NK-92 treated with Interleukin-12 subunit alpha and Interleukin-12 subunit beta, amount 100 ng/mL, for 24 hours (cell line): ENCODE results near the gene PKD1.

Experiments used
- DNase-seq: peaks from one replicate; lab custom pipeline; 2025; lab: John Stamatoyannopoulos, UW

Gene PKD1

DNA sequence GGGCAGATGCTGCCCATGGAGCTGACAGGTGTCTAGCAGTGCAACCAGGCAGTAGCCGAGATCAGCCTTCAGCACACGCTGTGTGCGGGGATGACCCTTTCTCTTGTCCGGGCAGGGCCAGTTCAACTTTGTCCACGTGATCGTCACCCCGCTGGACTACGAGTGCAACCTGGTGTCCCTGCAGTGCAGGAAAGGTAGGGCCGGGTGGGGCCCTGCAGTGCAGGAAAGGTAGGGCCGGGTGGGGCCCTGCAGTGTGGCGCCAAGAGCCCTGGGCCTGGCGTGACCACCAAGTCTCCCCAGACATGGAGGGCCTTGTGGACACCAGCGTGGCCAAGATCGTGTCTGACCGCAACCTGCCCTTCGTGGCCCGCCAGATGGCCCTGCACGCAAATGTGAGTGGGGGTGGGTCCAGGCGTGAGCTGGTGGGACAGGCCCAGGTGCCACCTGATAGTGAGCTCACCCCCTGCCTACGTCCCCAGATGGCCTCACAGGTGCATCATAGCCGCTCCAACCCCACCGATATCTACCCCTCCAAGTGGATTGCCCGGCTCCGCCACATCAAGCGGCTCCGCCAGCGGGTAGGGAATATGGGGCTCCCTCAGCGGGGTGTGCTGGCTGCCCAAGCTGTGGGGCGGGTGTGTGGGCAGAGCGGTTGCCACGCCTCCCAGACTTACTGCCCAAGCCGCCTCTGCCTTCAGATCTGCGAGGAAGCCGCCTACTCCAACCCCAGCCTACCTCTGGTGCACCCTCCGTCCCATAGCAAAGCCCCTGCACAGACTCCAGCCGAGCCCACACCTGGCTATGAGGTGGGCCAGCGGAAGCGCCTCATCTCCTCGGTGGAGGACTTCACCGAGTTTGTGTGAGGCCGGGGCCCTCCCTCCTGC, 47.7 kb downstream of the PKD1 start:
- no peak for DNase-seq

DNA sequence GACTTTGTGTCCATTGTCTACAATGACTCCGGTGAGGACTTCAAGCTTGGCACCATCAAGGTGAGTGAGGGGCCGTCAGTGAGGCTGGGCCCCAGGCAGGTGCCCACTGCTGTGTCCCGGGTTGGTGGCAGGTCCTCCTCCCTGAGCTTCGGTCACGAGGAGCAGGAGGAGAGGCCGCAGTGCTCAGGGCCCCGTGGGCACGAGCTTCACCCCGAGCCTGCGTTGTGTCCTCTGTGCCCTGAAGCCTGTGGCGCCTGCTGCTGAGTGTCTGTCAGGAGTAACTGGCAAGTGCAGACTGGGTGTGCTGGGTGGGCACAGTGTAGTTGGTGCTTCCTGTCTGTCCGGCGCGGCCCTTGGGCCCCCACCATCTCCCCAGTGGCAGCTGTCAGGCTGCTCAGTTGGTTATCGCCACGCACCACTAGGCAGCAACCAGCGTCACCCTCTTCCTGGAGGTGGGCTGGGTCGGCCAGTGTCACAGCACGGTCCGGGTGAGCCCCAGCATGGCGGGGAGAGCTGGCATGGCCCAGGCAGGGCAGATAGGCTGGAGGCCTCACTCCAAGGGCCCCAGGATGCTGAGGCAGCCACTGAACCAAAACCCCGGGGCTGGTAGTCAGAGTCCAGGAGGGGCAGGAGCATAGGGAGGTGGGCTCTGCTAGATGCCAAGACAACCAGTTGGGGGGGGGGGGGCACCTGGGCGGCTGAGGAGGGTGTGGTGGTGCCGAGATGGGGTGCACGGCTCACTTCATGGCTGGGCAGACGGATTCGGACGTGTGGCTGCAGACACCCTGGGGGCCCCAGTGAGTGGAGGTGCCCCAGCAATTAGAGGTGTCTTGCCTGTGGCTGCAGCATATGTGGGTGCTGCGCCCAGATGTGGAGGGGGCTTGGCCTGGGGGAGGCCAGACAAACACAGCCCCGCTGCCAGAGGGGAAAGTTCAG, 48.6 kb downstream of the PKD1 start:
- DNase-seq, result no peak

DNA sequence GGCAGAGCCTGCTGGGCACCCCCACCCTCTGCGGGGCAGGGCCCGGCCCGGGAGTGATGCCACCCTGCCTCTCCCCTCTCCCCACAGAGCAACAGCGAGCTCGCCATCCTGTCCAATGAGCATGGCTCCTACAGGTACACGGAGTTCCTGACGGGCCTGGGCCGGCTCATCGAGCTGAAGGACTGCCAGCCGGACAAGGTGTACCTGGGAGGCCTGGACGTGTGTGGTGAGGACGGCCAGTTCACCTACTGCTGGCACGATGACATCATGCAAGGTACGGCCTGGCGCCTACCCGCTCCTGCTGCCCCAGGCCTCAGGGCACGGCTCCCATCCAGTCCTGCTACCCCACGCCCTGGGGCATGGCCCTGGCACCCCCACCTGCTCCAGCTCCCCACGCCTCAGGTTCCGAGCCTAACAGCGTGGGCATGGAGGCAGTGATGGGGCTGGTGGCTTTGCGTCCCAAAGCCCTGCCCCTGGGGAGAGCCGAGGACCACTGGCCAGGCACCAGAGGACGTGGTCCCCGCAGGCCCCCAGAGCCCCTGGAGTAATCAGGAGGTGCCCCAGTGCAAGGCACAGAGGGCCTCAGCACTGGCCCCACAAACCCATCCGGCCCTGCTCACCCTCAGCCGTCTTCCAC, 49.5 kb downstream of the PKD1 start:
- DNase-seq, result no peak

DNA sequence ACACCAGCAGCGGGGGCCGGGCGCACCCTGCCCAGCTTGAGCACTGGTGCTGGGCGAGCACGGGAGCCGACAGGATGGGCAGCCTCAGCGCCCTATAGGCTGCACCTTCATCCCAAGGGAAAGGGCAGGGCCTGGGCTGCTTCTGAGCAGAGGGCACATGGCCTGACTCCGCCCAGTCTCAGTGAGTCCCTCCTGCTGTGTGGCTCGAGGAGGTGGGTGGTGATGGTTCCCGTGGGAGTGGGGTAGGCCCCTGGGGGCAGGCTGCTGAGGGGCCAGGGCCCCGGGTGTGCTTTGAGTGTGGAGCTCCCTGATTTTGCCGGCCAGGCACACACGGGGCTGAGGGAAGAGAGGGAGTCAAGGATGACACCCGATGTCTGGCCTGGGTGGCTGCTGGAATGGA, 50.0 kb downstream of the PKD1 start:
- no peak for DNase-seq

DNA sequence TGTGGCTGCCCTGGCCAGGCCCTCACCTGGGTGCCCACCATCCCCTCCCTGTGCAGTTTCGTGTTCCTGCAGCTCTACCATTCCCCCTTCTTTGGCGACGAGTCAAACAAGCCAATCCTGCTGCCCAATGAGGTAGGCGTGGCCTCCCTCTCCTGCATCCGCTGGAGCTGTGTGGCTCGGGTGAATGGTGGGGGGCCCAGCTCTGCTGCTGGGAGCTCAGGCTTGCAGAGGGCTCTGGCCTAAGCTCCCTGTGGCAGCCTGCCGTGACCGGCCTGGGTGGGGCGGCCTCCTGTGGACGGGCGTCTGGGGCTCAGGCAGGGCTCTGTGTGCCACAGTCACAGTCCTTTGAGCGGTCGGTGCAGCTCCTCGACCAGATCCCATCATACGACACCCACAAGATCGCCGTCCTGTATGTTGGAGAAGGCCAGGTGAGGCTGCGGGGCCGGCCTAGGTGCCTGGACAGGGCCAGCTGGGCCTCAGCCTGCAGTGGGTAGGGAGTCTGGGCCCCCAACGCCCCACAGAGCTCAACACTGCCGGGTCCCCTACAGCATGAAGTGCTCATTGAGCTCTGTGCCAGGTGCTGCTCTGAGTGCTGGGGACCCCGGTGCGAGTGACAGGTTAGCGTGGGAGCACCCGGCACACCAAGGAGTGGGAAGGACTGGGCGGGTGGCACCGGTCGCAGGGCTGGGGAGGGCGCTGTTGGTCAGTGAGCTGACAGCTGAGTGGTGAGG, 50.6 kb downstream of the PKD1 start:
- no peak for DNase-seq

DNA sequence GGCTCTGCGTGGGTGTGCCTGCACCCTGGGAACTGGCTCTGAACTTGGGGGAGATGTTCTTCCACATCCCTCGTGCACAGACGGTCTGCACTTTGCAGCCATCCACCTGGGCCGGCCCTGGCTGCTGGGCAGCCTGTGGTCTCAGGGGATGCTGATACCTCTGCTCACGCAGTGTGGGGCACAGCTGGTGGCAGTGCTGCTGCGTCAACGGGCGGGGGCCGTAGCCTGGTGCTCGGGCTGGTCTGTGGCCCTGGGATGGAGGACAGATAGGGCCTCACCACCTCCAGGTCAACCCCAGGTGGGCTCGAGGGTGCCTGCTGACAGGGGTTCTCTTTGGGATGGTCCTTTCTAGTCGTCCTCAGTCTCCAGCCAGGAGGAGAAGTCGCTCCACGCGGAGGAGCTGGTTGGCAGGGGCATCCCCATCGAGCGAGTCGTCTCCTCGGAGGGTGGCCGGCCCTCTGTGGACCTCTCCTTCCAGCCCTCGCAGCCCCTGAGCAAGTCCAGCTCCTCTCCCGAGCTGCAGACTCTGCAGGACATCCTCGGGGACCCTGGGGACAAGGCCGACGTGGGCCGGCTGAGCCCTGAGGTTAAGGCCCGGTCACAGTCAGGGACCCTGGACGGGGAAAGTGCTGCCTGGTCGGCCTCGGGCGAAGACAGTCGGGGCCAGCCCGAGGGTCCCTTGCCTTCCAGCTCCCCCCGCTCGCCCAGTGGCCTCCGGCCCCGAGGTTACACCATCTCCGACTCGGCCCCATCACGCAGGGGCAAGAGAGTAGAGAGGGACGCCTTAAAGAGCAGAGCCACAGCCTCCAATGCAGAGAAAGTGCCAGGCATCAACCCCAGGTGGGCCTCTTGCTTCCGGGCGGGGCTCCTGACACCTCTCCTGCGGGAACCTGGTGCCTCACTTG, 51.6 kb downstream of the PKD1 start:
- no peak for DNase-seq

- no peak for DNase-seq
These were observed 52.3 kb downstream of the PKD1 start for GRCh38 chr16:2083409-2083808.

- no peak for DNase-seq
These were observed 52.7 kb downstream of the PKD1 start for GRCh38 chr16:2082983-2083364.

- no peak for DNase-seq
These were observed 53.3 kb downstream of the PKD1 start for GRCh38 chr16:2082171-2082982.

DNA sequence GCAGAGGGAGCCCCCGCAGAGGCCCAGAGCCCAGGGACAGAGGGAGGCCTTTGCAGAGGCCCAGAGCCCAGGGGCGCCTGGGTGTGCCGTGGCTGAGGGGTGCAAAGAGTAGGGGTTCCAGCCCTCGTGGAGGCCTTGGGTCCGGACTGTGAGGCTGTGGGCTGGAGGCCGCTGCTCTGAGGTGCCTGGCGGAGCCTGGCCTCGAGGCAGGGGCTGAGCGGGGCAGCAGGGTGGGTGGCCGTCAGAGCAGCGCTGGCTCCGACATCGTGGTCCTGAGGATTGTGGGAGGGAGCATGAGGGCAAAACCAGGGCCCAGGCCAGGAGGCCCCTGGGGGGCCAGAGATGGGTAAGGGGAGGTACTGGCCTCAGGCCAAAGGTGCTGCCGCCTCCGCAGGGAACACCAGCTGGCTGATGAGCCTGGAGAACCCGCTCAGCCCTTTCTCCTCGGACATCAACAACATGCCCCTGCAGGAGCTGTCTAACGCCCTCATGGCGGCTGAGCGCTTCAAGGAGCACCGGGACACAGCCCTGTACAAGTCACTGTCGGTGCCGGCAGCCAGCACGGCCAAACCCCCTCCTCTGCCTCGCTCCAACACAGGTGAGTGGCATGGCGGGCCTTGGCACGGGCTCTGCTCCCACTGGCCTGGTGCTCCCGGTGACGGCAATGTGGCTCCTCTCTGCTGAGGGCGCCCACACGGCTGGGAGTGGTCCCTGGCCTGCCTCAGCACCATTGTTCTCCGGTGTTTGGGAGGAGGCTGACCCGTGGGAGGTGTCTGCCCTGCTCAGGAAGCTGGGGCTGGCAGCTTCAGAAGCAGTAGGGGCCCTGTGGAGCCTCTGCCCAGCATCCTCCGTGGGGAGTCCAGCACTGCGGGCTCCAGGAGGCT, 54.3 kb downstream of the PKD1 start:
- DNase-seq, result no peak

GRCh38 chr16:2079991-2080390, 55.7 kb downstream of the PKD1 start:
- DNase-seq, result no peak

- DNase-seq, result no peak
These were observed 56.3 kb downstream of the PKD1 start for GRCh38 chr16:2079311-2079800.

DNA sequence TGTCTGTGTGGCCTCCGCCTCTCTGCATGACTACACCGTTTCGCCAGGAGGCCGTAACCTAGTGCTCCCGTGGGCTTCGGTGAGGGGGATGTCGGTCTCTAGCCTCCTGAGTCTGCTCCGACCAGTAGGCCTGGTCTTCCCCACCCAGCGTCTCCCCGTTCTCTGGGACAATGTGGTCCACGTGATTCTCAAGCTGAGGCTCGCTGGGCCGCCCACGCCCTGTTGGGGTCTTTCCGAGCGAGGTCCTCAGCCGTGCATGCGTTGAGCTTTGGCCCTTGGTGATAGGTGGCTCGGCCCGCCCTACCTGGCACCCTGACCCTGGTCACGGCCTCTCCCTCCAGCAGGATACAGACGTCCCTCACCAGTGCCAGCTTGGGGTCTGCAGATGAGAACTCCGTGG, 57.0 kb downstream of the PKD1 start:
- DNase-seq, result no peak

- DNase-seq, result no peak
These were observed 57.6 kb downstream of the PKD1 start for GRCh38 chr16:2078096-2078495.

DNA sequence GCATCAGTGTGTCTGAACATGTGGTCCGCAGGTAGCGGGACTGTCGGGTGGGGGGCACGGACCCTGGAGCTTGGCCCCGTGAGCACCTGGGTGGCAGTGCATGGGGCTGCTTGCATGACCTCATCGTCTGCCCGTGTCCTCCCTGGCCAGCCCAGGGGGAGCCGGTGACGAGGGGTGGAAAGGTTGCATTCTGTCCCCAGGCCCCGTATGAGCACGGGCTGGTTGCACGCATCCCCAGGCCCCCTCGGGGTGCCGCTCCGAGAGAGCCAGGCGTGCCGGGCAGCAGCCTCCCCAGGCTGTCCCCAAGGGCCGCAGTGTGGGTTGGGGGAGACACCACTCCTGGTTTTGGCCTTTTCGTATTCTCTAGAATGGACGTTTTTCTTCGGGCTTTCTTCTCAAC, 58.0 kb downstream of the PKD1 start:
- no peak for DNase-seq

- no peak for DNase-seq
These were observed 58.7 kb downstream of the PKD1 start for GRCh38 chr16:2077016-2077415.

GRCh38 chr16:2076072-2076865, 59.4 kb downstream of the PKD1 start:
- DNase-seq, result no peak

GRCh38 chr16:2075631-2076030, 60.1 kb downstream of the PKD1 start:
- no peak for DNase-seq
